HG03457 (cell line): Measurements from ENCODE around the gene TAF12.
"Not testable (repeated sequence)": the region's sequence is repeated elsewhere in the genome, so short reads cannot be mapped to it uniquely, and the experiment has no call there.

Source experiments
- ATAC-seq: cut with Tn5 transposase; IDR thresholded peaks from one replicate; pipeline ENCODE4 v1.9.1; 2021; ENCODE audit warnings: moderate number of reproducible peaks; ENCODE audit not compliant: unreplicated experiment

TAF12 gene

GRCh38 chr1:28645406-28645805 lies 2.5 kb upstream of the TAF12 start:
- ATAC-seq = not testable (repeated sequence)

GRCh38 chr1:28644494-28644893 lies 1.6 kb upstream of the TAF12 start:
- no peak for ATAC-seq

GRCh38 chr1:28642056-28642846 lies 616 bp downstream of the TAF12 start:
- ATAC-seq = peak; percentile 11

GRCh38 chr1:28640766-28641165 lies 2.1 kb downstream of the TAF12 start:
- ATAC-seq = no peak

DNA sequence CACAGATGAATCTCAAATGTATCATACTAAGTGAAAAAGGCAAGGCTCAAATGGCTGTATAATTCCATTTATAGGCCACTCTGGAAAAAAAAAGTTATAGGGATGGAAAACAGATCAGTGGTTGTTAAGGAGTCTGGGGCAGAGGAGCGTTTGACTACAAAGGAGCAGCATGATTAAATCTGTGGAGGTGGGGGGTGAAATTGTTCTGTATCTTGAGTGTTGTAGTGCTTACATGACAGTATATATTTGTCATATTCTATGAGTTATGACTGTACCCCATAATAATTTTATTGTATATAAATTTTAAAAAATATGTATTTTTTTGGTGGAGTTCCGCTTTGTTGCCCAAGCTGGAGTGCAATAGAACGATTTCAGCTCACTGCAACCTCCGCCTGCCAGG lies 10.3 kb downstream of the TAF12 start:
- ATAC-seq = no peak

DNA sequence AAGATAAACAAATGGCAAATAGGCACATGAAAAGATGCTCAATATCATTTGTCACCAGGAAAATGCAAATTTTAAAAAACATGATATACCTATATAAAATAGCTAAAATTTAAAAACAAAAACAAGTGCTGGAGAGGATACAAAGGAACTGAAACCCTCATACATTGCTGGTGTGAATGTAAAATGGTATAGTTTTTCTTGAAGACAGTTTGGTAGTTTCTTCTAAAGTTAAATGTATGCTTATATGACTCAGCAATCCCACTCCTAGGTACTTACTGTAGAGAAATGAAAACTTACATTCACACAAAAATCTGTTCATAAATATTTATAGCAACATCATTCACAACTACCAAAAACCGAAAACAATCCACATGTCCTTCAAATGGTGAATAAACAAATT lies 11.2 kb downstream of the TAF12 start:
- ATAC-seq = no peak

DNA sequence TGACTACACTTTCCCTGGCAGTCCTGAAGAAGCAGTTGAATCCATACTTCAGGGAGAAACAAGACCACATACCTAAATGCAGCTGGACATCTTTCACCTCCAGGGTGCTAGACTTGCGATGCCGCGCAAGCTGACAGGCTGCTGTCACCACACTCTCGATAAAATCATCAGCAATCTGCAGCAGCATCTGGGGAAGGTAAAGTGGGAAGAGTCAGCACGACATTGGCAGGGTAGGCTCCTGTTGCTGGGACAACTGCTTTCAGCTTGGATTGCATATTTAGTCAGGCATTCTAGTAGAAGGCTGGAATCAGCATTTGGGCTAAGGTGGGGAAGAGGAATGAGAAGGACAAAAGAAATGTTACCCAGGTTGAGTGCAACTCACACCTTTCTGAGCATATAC lies 29.7 kb downstream of the TAF12 start:
- no peak for ATAC-seq

- no peak for ATAC-seq
Observed at GRCh38 chr1:28606771-28607170, 36.1 kb downstream of the TAF12 start.

GRCh38 chr1:28604962-28605361 lies 37.9 kb downstream of the TAF12 start:
- no peak for ATAC-seq

DNA sequence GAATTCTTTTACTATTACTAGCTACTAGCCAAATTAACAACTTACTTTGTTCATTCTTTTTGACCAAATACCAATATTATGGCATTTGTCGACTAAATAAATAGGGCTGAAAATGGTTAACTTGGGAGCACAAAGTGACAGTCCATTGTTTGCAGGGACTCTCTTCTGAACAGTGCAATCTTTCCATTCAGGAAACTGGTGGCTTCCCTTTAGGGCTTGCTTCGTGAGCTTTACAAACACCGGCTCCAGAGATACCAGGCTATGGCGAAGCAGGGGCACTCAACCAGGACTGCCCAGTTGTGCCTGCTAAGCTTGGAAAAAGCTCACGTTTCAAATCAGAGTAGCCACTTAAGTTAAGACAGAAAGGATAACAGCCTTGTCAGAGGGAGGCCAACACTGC lies 38.5 kb downstream of the TAF12 start:
- no peak for ATAC-seq

GRCh38 chr1:28602536-28603439 lies 40.1 kb downstream of the TAF12 start:
- ATAC-seq = no peak

GRCh38 chr1:28601696-28602095 lies 41.2 kb downstream of the TAF12 start:
- no peak for ATAC-seq

- not testable (repeated sequence) for ATAC-seq
Observed at GRCh38 chr1:28596276-28596675, 46.6 kb downstream of the TAF12 start.

DNA sequence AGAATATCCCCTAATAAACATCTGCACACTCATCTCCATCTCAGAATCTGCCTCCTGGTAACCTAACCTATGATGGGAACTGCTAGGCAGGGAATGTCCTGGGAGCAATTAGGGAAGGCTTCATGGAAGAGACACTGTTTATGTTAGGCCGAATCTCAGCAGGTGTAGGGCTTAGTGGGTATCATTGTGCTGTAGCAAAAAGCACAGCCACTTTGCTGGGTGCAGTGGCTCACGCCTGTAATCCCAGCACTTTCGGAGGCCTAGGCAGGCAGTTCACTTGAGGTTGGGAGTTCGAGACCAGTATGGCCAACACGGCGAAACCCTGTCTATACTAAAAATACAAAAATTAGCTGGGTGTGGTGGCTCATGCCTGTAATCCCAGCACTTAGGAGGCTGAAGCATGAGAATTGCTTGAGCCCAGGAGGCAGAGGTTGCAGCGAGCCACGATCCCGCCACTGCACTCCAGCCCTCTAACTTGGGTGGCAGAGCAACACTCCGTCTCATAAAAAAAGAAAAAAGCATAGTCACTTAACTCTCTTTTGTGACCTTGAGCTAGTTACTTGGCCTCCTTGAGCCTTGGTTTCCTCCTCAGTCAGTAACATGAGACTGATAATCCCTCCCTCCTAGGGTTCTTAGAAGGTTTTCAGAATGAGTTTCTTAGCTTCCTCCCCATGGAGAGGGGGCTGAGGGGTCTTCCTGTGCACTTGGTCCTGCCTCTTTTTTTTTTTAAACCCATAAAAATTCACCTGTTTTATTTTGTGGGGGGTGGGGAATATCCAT lies 47.3 kb downstream of the TAF12 start:
- ATAC-seq = no peak

DNA sequence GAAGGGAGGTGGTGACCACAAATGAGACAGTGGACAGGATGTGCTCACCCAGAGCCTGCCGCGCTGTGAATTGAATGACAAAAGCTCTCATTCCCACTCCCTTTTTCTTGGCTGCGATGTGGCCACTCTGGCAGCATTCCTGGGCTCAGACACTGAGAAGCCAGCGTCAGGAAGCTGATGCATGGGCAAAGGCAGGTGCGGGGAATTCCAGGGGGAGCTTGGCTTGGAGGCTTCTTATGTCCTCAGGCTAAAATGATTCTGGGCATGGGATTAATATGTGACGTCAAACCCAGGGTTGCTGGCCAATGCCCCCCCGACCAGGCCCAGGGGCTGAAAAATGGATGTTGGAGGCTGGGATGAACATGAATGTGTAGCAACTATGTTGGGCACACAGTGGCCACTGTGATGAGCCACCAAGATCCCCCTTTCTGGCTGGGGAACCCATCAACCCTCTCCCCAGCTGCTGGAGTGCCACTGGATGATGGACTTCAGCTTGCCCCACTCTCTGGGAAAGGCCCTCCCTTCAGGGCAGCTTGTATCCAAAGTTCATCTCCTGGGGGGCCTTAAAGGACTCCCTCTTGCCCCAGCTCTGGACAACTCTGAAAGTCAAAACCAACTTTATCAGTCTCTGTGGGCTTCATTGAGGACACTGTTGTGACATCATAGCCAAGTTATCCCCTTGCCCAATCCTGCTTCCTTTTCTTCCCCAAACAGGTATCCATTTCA lies 48.0 kb downstream of the TAF12 start:
- ATAC-seq = not testable (repeated sequence)

DNA sequence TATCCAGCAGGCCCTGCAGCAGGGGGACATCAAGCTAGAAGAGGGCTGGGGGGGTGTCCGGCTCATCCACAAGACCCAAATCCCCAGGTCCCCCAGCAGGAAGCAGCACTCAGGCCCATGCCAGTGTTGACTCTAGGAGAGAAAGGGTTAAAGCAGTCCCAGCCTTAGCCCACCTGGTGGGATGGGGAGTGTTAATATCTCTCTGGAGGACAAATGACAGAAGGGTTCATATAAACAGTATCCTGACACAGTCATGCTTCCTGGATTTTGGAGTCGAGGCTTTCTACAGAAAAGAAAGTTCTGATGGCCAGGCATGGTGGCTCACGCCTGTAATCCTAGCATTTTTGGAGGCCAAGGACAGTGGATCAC lies 48.9 kb downstream of the TAF12 start:
- not testable (repeated sequence) for ATAC-seq

GRCh38 chr1:28592321-28593071 lies 50.4 kb downstream of the TAF12 start:
- no peak for ATAC-seq

GRCh38 chr1:28591708-28592320 lies 51.1 kb downstream of the TAF12 start, which contains the start of gene RAB42:
Gene RAB42, plus strand, starts transcription at chr1:28592265. Its CDS starts 247 bp downstream, at chr1:28592512.
- no peak for ATAC-seq
